GM18498 (cell line): Measurements from ENCODE around the gene MPO.

Experiments used
- ATAC-seq: cut with Tn5 transposase; IDR thresholded peaks from one replicate; pipeline ENCODE4 v1.9.1; 2021; ENCODE audit warnings: mild to moderate bottlenecking, moderate library complexity; ENCODE audit not compliant: unreplicated experiment

Gene MPO

DNA sequence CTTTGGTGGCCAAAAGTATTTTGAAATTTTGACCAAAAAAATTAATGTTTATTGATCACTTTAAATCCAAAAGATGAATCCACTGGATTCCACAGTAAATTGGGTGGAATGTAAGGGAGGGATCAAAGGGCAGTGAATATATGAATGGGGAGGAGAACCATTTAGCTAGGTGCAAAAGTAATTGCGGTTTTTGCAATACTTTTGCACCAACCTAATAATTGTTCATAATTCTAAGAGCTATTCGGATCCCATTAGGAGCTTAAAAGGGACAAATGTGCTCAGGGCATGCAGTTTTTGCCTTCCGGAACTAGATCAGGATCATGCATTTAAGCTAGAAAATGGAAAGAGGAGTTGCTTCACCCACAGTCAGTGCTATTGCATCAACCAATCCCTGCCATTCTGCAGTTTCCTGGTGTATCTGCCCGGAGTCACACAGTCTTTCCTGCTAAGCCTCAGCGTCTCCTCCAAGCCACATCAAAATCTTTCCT is 42.5 kb downstream of the MPO start, which contains the start of gene LPO:
Gene LPO, plus strand, starts transcription at position 438 of the 488 bp plus-strand sequence. CDS start 4,396 bp downstream, outside the sequence.
- no peak for ATAC-seq

DNA sequence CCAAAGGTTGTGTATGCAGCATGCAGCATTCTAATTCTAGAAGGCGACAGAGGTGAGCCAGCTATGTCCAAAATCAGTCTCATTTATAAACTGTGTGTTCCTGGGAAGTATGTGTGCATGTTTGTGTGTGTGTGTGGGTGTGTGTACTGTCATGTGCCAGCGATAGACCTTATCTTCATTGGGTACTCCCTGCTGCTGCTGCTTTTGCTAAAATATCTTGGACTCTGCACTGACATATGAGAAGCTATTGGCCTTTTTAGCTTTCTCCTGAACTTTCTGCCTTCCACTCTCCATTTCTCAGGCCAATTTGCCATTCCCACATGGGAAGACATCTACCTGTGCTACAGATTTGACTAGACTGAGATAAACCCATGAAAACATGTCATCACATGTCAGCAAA is 44.3 kb downstream of the MPO start:
- no peak for ATAC-seq

- ATAC-seq, result no peak
Observed at GRCh38 chr17:58235821-58236220, 44.9 kb downstream of the MPO start.

- no peak for ATAC-seq
Observed at GRCh38 chr17:58234512-58234911, 46.2 kb downstream of the MPO start.

GRCh38 chr17:58233543-58233942 is 47.2 kb downstream of the MPO start:
- ATAC-seq, result peak; percentile 66

DNA sequence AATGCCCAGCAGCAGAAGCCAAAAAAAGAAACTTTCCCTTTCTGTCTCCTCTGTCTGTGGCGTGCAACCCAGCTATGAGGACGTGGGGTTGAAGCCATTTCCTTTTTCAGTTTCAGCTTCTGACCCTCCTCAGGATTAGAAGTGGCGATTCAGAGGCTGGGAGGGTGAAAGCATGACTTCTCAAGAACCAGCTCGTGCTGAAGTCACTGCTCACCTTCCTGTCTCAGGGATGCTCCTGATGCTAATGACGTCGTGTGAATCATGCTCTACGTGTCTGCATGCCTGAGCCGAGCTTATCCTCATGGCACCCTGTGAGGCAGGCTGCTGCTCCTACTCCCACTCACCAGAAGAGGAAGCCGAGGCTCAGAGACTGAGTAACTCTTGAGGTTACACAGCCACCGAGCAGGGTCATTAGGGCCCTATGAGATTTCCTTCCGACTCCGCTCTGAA is 48.0 kb downstream of the MPO start:
- ATAC-seq, result peak; percentile 84

DNA sequence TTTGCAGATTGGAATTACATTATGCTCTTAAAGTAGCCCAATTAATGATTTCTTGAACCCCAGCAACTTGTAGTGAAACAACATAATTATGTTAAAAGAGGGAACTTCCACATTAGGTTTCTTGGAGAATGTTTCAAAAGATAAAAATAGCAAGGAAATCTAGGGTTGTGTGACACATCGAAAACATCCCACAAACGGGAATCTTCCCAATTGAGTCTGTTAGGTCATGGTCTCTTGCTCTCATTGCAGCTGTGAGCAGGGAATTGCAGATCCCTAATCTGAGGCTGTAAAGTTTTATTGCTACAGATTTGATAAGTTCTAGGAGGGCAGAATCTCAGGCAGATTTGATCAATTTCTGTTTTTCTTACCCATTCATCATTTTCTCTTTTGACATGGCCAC is 49.1 kb downstream of the MPO start:
- ATAC-seq, result no peak

- ATAC-seq, result no peak
Observed at GRCh38 chr17:58229881-58230280, 50.9 kb downstream of the MPO start.

GRCh38 chr17:58229384-58229783 is 51.4 kb downstream of the MPO start:
- no peak for ATAC-seq

GRCh38 chr17:58228679-58229078 is 52.1 kb downstream of the MPO start:
- ATAC-seq, result no peak

DNA sequence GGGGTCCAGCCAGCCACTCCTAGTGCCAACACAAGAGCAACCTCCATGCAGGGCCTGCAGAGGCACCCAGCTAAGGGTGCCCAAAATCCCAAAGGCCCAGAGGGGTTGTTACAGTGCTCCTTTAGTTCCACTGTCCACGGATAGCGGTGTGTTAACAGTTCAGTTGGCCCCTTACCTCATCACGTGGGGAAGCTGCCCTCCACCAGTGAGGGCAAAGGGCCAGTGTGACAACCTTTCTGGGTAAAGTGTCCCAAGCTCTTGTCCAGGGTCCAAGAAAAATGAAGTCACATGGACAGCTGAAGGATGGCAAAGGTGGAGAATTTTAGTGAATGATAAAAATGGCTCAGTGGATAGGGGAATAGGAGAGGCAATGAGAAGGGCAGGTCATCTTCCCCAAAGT is 53.0 kb downstream of the MPO start:
- ATAC-seq, result no peak

DNA sequence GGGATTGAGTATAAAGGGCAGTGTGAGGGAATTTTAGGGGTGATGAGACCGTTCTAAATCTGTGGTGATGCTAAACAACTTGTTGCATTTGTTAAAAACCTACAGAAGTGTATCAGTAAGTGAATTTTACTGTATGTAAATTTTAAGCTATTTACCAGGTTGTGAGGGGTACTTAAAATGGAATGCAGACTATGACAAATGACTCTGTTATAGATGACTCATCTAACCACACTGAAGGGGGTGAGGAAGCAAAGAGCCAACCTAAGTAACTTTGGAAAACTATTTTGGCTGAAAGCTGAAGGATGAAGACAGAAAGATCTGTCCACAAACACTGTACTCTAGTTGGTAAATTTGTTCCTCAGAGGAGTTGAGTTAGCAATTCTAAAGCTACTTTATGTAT is 56.4 kb downstream of the MPO start:
- no peak for ATAC-seq
